AG09319 (cell line): Measurements from ENCODE around the gene PCAT6.
A peak's percentile ranks its signal among the peaks of the same experiment; 100 is the strongest.

Experiments used
- DNase-seq: peaks from one replicate; pipeline ENCODE4 v3.0.0-alpha.2; 2010; ENCODE audit warnings: low read depth; ENCODE audit errors: extremely low read depth
- CTCF ChIP-seq: IDR thresholded peaks from 2 replicates; pipeline ENCODE4 v1.5.1; 2011; ENCODE audit warnings: low read depth, mild to moderate bottlenecking, inconsistent platforms, low read length, moderate library complexity

PCAT6 gene

GRCh38 chr1:202852163-202852904, 41.6 kb downstream of the PCAT6 start:
- DNase-seq, result no peak
- peak; percentile 46 for TF ChIP-seq CTCF

GRCh38 chr1:202854787-202855186, 44.0 kb downstream of the PCAT6 start:
- DNase-seq, result no peak

GRCh38 chr1:202856014-202856413, 45.3 kb downstream of the PCAT6 start:
- TF ChIP-seq CTCF, result no peak
- no peak for DNase-seq

More at GRCh38 chr1:202854787-202855186, 44.0 kb downstream of the PCAT6 start:
- TF ChIP-seq CTCF, result no peak

- no peak for TF ChIP-seq CTCF
- DNase-seq, result no peak
Measured at GRCh38 chr1:202857136-202857610, 46.4 kb downstream of the PCAT6 start.

- DNase-seq, result no peak
- TF ChIP-seq CTCF, result no peak
Measured at GRCh38 chr1:202858331-202858730, 47.6 kb downstream of the PCAT6 start.

- DNase-seq, result no peak
- no peak for TF ChIP-seq CTCF
Measured at GRCh38 chr1:202858789-202859414, 48.1 kb downstream of the PCAT6 start.

GRCh38 chr1:202860744-202861419, 50.1 kb downstream of the PCAT6 start:
- DNase-seq, result no peak
- TF ChIP-seq CTCF, result no peak
